HPDE6-E6E7 (cell line): Measurements from ENCODE around the gene RNF144A.
A peak's percentile ranks its signal among the peaks of the same experiment; 100 is the strongest.

Experiments used
- DNase-seq: peaks from one replicate; pipeline ENCODE4 v3.0.0; 2011; ENCODE audit warnings: missing footprints; ENCODE audit errors: extremely low spot score

Gene RNF144A

DNA sequence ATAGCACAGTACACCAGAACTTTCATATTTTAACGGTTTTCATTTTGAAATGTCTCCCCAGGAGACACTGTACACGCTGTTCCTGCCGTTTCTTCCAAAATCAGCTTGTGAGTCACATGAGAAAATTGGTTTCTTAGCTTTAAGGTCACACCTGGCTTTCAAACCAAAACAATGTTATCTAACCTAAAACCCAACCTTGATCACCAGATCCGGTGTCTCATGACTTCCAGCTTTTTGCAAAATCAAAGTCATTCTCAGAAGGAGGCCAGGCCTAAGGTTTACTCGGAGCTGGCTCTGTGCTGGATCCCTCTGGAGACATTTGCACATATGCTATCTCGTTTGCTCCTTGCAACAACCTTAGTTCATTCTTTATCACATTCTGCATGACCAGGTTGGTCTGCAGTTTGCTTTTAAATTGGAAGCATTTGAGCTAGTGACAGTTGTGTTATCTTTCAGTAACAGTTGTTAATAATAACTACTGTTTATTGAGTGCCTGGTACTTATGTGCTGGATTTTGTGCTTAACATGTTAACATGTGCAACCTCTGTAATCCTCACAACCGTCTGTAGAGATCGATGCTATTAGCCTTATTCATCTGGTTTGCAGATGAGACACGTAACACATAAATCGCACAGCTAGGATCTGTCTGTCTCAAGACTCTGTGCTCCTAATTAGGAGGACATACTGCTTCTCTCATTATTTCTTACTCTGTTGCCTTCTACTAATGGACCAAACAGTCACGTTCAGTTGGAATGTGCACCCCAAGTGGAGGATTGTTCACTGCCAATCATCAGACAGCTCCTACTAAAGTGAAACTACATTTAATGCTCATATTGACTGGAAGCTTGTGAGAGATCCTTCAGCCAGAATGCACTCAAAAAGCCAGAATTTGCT lies 105.5 kb downstream of the RNF144A start:
- DNase-seq = no peak

DNA sequence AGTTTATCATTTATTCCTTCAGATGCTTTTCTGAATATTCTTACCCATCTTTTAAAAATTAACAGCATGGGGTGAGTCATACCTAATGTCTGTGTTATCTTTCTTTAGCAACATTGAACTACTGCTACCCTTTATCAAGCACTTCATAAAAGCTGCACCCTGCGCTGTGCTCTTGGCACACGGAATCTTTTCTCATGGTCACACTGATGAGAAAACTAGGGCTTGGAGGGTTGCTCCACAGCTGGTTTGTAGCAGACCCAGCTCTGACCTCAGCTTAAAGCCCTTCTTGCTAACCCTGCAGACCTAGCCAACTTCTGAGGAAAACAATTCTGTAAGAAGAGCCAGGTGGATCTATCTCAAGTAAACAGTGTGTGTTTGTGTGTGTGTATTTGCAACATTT lies 106.3 kb downstream of the RNF144A start:
- DNase-seq = no peak

DNA sequence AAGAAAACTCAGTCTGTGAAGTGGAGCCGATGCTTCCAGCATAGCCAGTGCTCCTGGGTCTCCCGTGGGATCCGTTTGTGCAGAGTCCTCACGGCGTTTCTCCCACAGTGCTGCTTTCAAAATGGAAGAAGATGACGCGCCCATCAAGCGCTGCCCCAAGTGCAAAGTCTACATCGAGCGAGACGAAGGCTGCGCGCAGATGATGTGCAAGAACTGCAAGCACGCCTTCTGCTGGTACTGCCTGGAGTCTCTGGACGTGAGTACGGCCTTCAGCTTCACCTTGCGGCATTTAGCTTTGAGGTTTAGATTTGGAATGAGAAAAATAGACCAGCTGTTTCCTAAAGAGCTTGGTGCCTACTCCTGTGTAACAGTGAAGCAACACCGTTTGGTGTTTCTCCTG lies 107.0 kb downstream of the RNF144A start:
- DNase-seq = no peak

DNA sequence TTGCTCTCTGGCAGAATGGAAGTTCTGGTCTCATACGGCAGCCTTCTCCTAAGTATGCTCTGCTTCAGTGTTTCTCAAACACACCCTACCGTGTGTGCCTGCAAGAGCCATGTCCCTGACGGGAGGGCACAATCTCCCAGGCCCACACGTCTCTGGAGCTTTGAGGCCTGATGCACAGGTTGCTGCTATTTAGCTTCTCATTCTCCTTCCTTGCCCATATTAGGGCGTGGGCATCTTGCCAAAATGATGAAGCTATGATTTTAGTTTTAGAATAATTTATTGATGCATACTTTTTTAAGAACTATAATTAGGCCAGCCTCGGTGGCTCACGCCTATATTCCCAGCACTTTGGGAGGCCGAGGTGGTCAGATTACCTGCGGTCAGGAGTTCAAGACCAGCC lies 107.9 kb downstream of the RNF144A start:
- no peak for DNase-seq

DNA sequence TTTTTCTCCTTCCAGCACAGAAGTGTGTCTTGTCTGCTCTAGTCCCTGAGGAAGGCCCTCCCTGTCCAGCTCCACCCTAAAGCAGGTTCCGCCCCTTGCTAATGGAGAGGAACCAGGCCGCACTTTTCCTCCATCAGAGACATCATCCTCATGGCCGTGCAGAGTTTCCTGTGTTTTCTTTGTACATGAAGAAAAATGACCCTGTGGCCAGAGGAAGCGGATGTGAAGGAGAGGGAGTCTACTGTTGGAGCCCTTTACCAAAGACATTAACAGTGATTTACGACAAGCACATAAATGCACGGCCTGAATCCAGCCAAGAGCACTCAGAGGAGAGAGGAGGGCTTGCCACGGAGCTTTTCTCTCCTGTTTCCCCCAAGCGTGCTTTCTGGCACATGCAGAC lies 109.5 kb downstream of the RNF144A start:
- DNase-seq = no peak

DNA sequence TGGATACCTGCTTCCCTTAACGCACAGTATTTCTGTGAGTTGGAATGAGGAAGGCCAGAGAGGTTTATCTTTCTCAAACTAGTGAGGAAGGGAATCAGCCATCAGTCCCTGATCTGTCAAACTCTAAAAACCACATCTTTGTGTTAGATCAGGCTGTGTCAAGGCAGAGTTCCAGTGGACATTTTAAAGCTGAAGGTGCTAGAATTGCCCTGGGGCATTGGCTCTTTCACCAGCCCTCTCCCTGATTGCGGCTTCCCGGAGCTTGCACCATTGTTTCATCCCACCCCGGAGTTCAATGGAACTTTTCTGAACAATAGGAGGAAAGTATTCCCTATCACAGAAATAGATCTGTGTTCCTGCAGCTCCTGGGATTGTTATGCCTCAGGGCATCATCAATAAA lies 110.2 kb downstream of the RNF144A start:
- DNase-seq = no peak

DNA sequence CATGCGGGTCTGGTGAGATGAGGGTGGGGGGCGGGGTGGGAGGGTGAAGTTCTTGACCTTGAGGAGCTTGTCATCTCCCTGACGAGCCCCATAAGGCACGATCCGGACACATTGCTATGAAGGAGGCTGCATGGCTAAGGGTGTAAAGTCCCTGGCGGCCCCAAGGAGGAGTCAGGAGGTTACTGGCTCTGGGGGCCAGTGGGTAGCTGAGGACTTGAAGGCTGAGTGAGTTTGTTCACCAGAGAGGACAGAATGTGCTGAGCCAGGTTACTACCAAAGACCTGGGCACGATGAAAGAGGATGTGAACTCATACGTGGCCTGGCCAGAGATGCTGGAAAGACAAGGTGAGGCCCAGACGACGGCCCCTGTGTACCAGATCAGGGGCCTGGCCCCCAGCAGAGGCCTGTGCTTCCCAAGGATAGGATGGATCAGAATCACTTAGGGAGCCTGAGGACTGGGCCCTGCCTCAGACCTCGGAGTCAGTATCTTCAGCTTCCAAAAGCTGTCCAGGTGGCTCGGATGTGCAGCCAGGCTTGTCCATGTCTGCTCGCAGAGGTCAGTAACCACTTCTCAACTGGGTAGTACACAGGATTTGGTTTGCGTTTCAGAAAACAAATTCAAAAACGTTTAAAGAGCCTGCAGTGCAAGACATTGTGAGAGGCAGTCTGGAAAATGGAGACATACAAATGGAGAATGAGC lies 110.9 kb downstream of the RNF144A start:
- DNase-seq = no peak

DNA sequence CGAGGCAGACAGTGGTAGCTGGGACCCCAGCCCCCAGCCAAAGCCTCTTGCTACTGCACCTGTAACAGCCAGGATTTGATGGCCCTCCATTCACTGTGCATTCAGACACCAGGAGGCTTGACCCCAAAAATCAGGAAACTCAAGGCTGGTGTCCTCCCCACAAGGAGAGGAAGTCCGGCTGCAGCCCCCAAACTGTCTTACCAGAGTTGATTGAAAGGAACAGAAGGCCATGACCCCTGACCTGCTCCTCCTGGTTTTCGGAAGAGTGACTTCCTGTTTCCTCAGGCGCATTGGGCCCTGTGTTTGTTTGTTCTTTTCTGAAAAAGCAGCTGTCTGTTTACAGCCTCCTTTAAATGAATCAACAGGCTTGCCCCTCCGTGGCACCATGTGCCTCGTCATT lies 111.6 kb downstream of the RNF144A start:
- DNase-seq = no peak

DNA sequence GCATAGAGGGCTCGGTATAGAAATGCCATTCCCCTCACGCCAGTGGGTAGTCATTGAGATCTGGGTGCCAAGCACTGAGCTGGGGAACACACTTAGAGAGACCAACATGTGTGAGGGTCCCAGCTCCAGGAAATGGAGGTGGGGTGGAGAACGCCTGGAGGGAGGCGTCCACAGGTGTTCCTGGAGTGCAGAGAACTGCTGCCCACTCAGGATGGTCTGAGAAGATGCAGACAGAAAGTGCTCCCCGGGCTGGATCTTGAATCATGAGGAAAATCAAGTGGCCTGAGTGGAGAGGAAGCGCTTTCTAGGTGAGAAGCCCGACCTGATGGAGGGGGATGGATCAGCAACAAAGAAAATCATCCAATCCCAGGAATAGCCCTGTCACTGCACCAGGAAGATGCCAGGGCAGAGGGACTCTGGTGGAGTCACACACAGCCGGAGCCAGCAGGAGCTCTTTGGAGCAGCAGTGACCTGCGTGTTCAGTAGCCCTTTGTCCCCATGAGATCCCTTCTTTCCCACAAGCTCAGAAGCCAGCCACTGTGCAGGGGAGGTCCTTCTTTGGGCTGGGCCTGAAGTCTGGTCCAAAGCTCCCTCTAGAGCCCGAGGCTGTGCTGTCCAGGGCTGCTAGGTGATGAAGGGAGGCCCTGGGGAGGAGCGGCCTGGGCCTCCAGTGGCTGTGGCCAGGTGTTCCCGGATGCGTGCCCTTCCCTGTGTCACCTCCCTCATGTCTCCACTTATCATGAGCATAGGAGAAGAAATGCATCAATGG lies 112.3 kb downstream of the RNF144A start:
- DNase-seq = no peak

DNA sequence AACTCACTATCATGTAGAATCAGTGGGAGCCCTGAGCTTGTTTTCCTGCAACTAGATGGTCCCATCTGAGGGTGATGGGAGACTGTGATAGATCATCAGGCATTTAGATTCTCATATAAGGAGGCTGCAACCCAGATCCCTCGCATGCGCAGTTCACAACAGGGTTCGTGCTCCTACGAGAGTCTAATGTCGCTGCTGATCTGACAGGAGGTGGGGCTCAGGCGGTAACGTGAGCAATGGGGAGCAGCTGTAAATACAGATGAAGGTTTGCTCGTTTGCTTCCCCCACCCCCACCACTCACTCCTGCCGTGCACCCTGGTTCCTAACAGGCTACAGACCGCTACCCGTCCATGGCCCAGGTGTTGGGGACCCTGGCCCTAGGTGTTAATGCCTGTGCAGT lies 113.6 kb downstream of the RNF144A start:
- DNase-seq = no peak

DNA sequence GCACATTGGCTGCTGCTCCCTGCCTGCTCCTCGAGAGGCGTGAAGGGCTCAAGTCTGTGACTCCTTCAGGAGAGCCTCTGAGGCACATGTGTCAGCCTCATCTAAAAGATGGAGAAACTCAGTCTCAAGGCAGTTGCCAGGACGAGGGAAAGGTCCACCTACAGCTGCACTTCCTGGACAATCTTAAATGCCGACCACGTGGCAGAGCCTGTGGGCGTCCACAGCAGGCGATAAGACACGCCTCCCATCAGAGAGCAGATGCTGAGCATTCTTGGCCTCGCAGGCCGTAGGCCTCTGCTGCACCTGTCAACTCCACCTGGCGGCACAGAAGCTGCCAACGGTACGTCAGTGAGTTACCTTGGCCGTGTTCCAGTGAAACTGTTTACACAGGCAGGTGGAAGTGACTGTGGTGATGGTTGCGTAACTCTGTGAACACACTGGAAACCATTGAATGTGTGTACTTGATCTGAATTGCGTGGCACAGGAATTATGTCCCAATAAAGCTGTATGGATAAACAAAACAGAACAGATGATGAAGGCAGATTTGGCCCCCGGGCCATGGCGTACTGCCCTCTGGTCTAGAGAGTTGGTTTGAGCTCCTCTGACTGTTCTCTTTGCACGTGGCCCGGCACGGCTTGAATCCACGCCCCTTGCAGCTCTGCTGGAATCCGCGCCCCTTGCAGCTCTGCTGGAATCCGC lies 114.5 kb downstream of the RNF144A start:
- DNase-seq = peak; percentile 54

DNA sequence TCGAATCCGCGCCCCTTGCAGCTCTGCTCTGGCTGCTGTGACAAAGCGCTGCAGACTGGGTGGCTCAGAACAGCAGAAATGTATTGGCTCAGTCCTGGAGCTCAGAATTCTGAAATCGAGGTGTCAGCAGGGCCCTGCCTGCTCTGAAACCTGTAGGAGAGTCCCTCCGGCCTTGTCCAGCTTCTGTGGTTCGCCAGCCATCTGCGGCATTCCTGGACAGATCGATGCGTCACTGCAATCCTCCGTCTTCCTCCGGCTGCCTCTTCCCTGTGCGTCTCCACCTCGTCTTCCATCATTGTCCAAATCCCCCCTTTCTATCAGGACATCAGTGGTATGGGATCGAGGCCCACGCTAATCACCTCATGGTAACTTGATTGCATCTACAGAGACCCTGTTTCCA lies 115.2 kb downstream of the RNF144A start:
- DNase-seq = no peak

DNA sequence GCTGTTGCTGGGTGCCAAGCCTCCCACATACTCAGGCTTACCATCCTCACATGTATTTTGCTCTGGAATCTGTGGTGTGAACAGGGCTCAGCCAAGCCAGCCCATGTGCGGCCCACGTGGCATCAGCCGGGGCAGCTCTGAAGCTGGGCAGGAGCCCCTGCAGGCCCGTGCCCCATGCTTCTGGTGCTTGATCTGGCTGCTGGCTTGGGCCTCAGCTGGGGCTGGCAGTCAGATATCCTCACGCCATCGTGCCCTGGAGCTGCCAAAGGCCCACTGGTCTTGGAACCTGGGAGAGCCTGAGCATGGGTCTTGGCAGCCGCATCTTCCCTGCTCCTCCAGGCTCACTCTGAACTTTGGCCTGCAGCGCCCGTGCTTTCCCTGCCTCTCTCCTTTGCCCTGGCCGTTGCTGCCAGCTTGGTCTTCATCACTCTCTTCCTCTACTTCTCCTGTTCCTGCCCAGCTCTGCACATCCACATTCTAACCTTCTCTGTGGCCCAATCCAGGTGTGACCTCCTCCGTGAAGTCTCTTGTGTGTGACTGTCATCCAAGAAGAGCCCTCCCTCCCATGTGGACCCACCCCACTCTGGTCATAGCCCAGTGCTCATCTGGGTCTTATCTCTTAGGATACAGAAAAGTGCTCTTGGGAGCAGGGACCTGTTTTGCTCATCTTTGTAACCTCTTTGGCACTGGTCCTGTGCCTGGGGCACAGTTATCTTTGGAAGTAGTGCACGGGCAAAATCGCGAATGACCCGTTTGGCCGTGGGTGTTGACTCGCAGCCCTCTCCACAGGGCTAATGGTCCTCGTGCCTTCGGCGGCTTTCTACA lies 116.1 kb downstream of the RNF144A start:
- no peak for DNase-seq

DNA sequence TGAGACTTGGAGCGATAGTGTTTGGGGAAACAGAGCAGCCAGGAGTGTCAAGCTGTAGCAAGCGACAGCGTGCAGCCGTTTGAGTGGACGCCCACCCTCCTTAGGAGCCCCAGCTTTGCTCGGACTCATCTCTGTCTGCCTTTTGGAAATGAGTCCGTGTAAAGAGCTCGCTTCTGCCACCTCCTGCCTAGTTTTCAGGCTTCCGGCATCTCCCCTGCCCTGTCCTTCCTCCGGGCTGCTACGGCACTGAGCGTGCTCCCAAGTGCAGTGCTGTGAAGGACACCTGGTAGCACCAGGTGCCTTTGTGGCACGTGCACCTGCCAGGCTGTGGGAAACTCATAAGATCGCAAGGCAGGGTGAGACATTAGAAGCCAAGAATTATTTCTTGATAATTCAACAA lies 117.1 kb downstream of the RNF144A start:
- no peak for DNase-seq

DNA sequence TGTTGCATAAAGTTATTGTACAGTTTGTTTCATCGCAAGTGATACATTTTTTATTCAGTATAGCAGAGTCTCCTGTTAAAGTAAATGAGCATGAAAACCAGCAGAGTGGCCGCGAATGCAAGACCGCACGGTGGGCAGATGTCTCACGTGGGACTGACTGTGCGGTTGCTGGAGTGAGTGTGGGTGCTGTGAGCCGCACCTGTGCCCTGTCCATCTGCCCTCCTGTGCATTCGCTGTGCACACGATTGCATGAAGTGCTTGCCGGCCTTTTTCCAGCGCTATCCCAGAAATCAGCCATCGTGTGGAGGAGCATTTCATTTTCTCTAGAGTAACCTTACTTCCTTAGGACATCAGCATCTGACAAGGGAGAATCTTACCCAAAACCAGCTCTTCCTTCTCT lies 118.7 kb downstream of the RNF144A start:
- no peak for DNase-seq

DNA sequence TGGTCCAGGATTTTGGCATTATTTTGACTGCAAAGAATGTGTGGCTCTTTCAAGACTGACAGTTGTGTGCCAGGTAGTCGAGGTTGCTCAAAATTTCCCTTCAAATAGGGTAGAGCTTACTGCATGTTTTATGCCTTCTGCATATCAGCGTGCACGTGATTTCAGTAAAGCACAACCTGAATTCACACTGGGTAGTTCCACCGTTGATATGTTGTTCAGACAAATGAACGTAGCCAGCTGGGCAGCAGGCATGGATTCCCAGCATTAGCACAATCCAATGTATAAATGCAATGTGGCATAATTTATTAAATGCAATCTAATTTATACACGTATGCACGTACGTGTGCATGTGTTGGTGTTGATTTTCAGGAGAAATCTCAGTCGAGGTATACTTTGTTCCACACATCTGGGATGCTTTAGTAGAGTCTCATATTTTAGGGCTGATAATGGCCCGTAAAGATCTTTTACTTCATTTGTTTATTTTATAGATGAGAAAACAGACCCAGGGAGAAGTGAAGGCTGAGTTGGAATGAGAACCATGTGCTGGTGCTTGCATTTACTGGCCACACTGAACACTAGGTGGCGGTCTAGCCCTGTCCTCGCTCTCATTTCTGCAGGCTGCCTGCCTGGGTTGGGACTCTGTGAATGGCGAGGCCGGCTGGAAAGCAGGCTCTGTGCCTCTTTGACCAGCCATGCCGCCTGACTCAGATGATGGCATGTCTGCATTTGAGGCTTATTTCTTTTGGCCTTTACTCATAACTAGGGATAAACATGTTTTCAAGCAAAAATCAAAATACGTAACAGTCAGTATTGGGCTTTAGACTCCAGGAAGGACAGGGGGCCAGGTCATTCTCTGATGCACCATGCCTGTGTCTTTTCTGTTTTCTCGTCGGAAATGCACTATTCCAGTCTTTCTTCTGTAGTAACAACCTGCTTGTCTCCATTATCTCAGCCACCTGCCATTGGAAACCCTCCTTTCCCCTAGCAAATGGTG lies 120.4 kb downstream of the RNF144A start:
- peak; percentile 40 for DNase-seq

DNA sequence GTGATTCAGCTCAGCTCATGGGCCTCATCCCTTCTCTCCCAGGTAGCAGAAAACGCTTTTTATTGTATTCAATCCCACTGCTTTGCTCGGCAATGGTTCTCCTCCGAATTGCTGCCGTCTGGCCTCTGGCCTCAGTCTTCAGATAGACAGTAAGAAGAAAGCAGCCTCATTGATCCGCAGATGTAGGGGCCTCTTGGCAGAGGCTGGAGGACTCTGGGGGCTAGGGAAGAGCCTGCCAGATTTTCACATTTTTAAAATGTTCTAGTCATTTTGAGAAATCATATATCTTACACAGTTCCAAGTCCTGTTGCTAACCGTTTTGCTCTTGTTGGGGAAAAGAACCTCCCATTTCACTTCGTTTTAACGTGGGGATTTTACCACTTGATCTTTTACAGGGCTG lies 123.3 kb downstream of the RNF144A start:
- DNase-seq = no peak

DNA sequence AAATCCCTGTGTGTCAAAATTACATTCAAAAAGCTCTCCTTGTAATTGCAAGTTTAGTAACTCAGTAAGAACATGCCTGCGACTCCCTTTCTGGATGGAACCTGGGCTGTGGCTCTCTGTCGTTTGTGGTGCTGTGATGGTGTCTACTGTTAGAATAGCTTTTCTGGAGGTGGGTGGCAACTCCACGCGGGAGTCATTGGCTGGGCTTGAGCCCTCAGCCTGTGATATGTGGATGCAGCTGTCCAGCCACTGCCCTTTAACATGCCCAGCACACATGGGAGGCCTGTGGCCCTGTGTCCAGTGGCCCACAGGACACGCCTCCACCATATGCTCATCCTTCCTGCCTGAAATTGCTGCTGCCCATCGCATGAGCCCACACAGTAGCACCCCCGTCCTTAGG lies 124.2 kb downstream of the RNF144A start:
- no peak for DNase-seq

DNA sequence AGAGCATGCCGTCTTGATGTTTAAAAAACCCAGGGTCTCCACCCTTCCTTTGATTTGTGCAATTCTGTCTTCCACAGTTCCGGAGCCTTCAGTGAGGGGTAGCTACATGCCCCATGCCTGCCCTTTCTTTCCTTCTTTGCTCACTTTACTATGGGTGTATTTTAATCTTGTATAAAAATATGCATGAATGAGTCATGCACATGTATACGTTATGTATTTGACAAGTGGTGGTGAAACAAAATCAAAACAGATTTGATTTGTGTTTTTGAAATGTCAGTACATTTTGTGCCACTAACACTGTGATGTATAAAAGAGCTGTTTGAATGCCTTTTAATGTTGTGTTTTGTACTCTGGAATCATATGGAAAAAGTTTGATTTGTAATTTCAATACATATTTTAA lies 126.5 kb downstream of the RNF144A start:
- DNase-seq = no peak
